GM19238 (cell line): ENCODE measurements around the gene JDP2.
A peak's percentile ranks its signal among the peaks of the same experiment; 100 is the strongest.

ENCODE experiments used
- DNase-seq: peaks from one replicate; pipeline ENCODE4 v3.0.0; 2011; ENCODE audit warnings: low spot score; ENCODE audit not compliant: insufficient read length

Gene JDP2

DNA sequence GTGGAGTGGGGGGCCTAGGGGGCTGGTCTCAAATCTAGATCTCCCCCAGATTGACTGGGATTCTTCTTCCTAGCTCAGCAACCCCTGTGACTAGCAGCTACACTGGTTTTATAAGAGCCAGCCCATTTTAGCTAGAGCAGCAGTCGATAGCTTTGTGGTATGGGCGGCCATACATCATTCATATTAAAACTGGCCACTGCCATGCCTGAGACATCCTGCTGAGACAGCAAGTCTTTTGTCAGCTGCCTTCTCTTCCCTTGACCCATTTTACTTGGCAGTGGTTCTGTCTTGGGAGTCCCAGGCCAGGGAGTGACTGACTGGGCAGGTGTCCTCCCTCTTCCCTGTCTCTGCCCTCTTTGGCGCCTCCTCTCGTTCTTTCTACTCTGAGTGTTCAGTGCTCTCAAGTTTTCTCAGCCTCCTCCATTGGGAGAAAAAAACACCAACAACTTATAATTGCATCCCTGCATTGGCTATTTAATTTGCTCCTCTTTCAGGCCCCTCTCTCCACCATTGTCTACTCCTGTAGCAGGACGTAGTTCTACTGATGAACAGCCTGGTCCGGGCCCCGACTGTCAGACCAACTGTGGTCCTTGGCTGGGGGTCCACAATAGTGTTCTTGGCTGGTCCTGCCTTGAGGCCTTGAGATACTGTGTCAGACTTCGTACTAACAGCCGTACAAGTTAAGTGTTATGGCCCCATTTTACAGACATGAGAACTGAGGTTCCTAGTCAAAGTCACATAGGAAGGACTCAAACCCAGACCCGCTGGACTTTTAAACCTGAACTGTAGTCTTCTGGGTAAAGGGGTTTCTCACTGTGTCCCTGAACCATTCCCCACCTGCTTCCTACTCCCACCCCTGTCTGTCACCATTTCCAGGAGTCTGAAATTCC lies 18.3 kb upstream of the JDP2 start:
- DNase-seq, result no peak

GRCh38 chr14:75411214-75411540 lies 16.6 kb upstream of the JDP2 start:
- no peak for DNase-seq

- no peak for DNase-seq
Measured at GRCh38 chr14:75413013-75413412, 14.8 kb upstream of the JDP2 start.

DNA sequence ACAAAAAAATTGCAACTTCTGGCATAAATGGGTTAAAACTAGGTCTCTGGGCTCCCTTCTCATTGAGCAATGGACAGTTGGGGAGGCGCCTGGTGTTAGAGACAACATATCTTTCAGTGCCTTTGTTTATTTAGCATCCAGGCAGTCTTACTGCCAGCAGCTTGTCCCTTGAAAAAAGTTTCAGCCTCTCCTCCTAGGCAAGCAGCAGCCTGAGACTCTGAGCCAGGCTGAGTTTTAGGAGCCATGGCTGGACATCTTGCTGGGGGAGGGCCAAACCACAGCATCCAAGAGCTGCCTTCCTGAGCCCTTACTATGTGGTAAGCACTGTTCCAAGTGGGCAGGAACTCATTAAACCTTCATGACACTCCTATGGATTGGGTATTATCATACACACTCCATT lies 10.1 kb upstream of the JDP2 start:
- DNase-seq, result no peak

GRCh38 chr14:75418850-75419768 lies 8.7 kb upstream of the JDP2 start:
- peak; percentile 42 for DNase-seq

GRCh38 chr14:75422169-75422568 lies 5.7 kb upstream of the JDP2 start:
- no peak for DNase-seq

GRCh38 chr14:75424496-75424895 lies 3.3 kb upstream of the JDP2 start:
- DNase-seq, result no peak

DNA sequence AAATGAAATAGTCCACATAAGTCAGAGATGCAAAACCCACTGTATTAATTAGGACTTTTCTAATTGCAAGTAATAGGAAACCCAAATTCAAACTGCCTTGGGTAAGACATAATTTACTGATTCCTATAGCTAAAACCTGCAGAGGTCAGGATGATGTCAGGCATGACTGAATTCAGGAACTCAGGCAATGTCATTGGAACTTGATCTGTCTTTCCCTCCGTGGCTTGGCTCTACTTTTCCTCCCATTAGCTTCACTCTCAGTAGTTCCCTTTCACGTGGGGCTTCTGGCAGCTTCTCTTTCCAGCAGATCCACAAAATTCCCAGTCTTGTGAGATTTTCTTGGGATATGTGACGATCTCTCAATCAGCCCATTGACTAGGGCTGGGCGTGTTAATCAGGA lies 2.4 kb upstream of the JDP2 start:
- no peak for DNase-seq

DNA sequence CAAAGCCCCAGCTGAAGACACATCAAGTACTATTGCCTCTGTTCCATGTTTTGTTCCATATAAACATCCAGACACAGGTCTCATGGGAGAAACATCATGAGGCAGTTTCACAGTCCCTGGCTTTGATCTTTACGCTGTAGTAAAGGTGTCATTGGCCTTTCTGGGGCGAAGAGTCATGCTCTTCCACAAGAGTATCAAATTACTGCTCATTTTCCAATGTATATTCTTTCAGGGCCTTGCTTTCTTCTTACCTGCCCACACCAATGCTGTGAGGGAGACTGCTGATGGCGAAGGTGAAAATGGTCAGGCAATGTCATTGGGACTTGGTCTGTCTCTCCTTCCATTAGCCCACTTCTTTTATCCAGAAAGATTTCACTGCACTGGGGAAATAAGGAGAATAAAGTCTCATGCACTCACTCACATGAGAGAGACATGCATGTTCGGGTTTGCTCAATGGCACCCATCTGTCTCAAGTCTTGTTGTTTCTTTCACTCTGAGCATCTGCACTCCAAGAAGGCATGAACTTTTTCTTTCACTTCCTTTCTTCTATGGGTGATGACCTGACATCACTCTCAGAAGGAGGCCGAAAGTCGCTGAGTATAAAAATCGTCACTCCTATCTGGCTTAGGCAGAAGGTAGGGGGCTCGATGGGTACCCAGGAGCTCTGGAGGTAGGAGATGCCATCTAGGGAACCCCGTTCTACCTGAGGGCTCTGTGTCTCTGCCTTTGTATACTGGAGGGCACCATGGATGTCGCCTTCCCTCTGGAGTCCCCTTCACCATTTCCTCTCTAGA lies 1.3 kb upstream of the JDP2 start:
- DNase-seq, result peak; percentile 49

DNA sequence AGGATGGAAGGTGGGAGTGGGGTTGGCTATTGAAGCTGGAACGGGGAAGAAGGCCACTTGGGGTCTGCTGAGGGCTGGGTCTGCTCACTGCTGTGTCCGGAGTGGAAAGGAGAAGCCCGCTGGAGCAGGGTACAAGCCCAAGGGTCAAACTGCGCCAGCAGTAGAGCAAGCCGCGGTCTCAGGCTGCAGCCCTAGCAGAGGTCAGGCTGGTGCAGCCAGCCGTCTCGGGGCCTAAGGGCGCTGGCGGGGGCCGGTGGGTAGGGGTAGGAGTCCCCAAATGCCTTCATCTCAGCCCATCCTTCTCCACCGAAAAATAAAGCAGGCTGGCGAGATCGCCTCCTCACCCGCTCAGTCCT lies 718 bp upstream of the JDP2 start:
- DNase-seq, result peak; percentile 30

DNA sequence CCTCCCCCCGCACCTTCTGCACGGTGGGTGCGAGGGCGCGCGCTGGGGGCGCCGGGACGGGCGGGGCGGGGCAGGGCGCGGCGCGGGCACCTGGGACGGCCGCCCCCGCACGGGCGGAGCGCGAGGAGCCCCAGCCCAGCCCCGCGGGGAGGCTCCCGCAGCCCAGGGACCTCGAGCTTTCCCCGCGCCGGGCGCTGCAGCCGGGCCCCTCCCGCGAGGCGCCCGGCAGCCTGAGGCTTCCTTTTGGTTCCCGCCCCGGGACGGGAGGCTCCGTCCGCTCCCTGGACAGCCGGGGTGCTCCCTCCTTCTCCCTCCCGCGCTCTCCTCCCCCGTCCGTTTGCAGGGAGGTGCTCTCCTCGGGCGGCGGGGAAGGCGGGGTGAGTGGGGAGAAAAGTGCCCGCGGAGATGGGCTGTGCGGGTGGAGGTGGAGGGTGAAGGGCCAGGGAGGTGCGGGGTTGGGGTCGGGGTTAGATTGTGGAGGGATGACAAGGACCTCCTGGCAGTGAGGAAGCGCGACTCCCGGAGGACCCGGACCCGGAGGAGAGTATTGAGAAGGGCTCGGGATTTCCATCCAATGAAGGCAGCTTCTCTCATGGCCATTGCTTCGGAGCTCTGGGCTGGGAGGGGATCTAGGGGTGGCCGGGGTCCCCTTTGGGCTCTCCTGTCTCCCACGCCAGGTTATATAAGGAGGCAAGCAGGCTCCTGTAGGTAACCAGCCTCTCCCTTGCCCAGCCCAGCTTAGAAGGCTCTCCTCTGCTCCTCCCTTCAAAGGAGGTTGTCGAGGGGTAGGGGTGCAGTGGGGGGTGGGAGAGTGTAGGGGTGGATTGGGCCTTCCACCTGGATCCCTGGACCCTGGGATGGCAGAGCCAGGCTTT lies 645 bp downstream of the JDP2 start:
- peak; percentile 40 for DNase-seq

DNA sequence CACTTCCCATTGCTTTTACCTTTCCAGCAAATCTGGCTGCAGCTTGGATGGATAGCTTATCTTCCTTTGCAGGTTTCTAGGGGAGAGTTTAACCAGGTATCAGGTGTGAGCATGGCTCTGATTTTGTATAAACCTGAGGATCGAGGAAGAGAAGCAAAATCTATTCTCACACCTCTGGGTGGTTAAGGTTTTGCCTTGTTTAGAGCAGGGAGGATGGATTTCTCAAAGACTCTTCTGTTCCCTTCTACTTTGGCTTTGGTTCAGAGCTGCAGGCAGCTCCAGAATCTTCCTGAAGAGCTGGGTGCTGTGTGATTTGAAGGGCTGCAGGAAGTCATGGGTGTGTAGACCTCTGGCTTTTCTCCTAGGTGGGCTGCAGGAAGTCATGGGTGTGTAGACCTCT lies 1.7 kb downstream of the JDP2 start:
- DNase-seq, result no peak

- no peak for DNase-seq
Measured at GRCh38 chr14:75430116-75430515, 2.3 kb downstream of the JDP2 start.

GRCh38 chr14:75430526-75430925 lies 2.7 kb downstream of the JDP2 start:
- DNase-seq, result no peak

GRCh38 chr14:75430976-75431375 lies 3.2 kb downstream of the JDP2 start:
- DNase-seq, result no peak

DNA sequence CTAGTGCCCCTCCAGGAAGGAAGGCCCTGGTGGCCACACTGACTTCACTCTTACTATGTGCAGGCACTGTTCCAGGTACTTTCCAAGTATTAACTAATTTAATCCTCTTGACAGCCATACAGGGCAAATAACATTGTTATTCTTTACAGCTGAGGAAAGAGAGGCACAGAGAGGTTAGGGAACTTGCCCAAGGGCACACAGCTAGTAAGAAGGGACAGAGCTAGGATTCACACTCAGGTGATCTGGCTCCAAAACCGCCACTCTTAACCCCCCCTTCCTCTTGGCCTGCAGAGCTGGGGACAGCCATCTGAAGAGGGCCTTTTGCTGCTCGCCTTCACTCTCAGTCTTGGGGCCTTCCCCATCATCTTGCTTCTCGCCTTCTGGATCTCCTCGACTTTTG lies 4.0 kb downstream of the JDP2 start:
- no peak for DNase-seq

DNA sequence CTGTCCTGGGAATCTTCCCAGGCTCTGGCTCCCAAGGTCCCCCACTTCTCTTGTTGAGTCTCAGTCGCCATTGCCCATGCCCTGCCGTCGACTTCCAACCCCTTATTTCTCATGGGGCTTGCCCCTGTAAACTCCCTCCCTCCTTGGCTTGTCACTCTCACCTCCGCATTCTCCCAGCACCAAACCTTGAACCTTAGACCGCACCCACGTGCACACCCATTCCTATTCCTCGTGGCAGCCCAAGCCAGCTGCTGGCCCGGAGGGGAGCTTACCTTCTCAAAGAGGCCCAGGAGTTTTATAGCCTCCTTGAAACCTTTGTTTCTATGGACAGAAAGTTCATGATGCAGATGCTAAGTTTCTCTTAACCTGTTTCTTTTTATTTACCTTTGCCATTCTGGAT lies 4.6 kb downstream of the JDP2 start:
- DNase-seq, result no peak

DNA sequence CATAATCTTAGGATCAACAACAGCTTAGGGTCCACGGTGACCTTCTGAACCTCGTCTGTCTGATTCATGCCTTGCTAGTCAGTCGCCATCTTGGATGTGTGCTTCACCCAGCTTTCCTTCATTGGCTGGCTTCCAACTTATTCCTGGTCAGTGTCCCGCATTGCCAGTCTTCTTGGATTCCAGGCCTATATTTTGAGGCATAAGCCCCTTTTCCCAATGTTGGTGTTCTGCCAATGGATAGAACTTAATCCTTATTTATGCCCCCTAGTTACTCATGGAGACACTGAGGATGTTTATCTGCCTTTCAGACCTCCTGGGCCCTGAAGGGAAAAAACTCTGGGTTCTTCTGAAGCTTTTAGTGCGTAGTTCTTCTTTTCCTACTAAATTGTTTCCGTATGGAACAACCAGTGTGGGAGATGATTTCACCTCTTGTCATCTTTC lies 5.8 kb downstream of the JDP2 start:
- DNase-seq, result no peak

GRCh38 chr14:75434138-75434889 lies 6.5 kb downstream of the JDP2 start:
- no peak for DNase-seq

- DNase-seq, result no peak
Measured at GRCh38 chr14:75434890-75435248, 7.0 kb downstream of the JDP2 start.
